ENCODE measurements around the gene LMNA.

LMNA gene

DNA sequence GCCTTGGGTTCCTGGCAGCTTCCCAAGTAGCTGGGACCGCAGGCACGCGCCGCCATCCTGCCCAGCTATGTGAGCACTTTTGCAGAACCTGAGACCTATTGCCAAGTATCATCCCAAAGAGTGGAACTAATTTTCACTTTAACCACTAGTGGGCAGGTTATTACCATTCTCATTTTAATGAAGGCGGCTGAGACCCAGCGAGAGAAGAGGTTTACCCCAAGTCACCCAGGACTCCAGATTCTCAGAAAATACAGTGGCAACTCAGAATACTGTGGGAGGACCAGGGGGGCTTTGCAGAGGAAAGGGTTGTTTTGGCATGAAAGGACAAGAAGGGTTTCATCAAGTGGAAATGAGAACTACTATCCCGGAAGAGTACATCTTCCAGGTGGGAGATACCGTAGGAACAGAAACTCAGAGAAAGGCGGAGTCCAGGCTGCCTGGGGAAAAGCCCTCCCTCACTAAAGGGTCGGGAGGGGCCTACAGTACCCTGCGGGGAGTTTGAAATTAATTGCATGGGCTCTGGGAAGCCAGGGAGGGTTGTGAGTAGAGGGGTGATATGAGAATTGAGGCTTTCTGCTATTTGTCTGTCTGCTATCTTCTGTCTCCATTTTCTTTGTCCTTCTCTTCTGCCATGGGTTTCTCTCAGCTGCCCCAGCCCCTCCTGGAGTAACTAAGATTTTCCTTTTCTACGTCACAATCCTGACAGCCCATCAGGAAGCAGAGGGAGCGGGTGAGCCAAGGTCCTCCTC lies 31.7 kb downstream of the LMNA start:
- H3K4me3 ChIP-seq (ENCODE audit: low read depth, low read length), result no peak overlapping the region; the same call in 1 of the 2 replicates
- no peak for DNase-seq (ENCODE audit: low read depth)
- TF ChIP-seq, protein P1, sequence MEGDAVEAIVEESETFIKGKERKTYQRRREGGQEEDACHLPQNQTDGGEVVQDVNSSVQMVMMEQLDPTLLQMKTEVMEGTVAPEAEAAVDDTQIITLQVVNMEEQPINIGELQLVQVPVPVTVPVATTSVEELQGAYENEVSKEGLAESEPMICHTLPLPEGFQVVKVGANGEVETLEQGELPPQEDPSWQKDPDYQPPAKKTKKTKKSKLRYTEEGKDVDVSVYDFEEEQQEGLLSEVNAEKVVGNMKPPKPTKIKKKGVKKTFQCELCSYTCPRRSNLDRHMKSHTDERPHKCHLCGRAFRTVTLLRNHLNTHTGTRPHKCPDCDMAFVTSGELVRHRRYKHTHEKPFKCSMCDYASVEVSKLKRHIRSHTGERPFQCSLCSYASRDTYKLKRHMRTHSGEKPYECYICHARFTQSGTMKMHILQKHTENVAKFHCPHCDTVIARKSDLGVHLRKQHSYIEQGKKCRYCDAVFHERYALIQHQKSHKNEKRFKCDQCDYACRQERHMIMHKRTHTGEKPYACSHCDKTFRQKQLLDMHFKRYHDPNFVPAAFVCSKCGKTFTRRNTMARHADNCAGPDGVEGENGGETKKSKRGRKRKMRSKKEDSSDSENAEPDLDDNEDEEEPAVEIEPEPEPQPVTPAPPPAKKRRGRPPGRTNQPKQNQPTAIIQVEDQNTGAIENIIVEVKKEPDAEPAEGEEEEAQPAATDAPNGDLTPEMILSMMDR (IDR thresholded peaks at IDR 0.05; ENCODE audit: low read depth, low read length, missing control alignments), result peak; percentile 72

DNA sequence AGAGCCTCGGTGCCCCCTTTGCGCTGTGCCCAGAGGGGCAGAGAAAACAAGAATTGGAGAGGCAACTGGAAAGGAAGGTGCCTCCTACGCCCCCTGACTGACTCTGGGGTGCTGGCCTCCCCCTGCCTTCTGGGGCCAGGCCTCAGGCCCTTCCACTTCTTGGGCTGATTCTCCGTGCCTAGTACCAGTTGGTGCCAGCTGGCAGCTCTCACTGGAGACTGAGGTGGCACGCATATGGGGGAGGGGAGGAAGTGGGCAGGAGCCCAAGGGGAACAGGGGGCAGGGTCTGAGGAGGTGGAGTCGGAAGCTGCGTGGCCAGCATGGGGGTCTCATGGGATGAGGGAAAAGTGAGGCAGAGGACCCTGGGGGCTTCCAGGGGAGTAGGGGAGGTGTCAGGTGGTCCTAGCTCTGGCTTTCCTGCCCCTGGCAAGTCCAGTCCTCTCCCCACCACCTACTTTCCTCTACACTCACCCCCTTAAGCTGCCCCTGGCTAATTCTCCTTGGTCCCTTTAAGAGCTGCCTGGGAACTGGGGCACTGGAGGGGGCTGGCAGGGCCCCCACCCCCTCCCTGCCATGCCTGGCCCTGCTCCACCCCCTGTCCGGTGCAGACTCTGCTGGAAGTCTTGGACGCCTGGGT lies 32.4 kb downstream of the LMNA start:
- TF ChIP-seq, protein P1 (IDR thresholded peaks at IDR 0.05; ENCODE audit: low read depth, low read length, missing control alignments), result no peak
- no peak overlapping the region for H3K4me3 ChIP-seq (ENCODE audit: low read depth, low read length)
- no peak for DNase-seq (ENCODE audit: low read depth)

DNA sequence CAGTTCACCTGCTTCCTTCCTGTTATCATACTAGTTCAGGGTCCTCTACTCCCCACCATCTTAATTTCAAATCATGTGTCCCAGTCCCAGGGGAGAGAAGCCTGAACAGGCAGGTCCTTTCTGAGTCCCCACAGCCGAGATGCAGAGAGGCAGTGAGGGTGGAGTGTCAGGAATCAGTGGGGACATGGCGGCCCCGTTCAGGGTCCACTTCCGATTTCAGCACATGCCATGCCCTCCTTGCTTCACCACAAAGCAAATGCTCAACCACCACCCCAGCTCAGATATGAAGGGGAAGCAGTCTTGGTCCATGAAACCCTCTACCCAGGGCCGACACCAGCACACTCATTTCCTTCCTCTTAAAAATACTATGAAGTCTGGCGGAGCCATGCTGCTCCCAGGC lies 33.7 kb downstream of the LMNA start:
- TF ChIP-seq, protein P1 (IDR thresholded peaks at IDR 0.05; ENCODE audit: low read depth, low read length, missing control alignments), result no peak
- no peak overlapping the region for H3K4me3 ChIP-seq (ENCODE audit: low read depth, low read length)
- DNase-seq (ENCODE audit: low read depth), result no peak

DNA sequence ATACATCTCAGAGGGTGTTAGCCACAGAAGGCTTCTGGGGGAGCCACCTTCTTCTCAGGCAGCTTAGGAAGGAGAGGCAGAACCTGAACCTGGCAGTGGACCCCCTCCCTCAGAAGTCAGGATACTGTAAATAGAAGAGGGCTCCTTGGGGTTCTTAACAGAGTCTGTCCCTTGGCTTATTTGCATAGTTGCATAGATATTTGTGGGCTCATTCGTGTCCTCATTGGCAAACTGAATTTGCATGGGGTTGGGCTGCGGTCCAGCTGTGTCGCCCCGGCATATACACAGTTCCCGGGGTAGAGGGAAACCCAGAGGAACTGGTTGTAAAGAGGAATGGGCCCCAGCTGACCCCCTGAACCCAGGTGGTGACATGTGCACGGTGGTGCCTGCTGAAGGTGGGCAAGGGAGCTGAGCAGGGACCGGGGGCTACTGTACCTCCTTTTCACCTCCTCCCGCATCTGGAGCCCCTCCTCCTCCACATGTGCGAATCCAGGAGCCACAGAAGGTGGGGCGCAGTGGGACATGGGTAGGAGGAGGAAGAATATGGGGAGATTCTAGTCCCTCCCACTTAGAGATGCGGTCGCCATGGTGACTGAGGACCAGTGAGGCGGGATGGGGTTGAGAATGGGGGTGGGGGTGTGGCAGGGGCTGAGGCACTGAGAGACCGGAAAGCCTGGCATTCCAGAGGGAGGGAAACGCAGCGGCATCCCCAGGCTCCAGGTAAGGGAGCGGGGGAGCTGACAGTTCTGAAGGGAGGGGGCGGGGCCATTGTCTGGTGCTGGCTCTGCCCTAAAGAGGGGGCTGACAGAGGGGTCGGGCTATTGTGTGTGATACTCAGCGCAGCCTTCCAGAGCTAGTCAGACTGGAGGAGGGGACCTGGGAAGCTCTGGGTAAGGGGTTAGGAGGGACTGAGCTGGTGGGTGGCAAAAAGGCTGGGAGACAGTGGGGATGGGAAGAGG lies 35.1 kb downstream of the LMNA start:
- TF ChIP-seq, protein P1 (IDR thresholded peaks at IDR 0.05; ENCODE audit: low read depth, low read length, missing control alignments), result no peak
- peak; percentile 85 for DNase-seq (ENCODE audit: low read depth)
- H3K4me3 ChIP-seq (ENCODE audit: low read depth, low read length), result peak overlapping the region; percentile 55

DNA sequence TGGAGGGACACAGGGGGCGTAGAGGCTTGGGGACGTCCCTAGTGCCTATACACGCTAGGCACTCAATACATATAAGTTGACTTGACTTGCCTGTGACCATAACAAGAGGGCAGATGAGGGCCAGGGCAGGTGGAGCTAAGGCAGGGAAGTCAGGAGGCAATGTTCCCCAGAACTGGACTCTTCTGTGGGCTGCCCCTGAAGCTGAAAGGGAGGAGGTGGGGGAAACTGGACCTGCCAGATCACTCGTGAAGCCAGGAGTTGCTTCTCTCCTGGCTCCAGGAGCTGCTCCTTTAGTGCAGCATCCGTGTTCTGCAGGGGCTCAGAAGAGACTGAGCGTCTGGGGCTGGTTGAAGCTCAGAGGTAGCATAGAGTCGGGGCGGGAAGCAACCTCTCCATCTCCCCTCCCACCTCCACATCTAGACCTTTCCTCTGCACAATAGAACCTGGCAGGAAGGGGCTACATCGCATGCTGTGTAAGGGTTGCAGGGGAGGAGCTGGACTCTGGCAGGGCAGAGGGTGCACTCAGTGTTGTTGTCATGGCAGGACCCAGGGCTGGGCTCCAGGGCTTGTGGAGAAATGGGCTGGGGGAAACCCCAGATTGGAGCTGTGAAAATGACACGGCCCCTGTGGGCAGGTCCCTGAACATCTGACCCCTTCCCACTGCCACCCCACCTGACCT lies 36.0 kb downstream of the LMNA start:
- no peak for DNase-seq (ENCODE audit: low read depth)
- peak overlapping the region; percentile 55 for H3K4me3 ChIP-seq (ENCODE audit: low read depth, low read length)
- TF ChIP-seq, protein P1 (IDR thresholded peaks at IDR 0.05; ENCODE audit: low read depth, low read length, missing control alignments), result no peak

DNA sequence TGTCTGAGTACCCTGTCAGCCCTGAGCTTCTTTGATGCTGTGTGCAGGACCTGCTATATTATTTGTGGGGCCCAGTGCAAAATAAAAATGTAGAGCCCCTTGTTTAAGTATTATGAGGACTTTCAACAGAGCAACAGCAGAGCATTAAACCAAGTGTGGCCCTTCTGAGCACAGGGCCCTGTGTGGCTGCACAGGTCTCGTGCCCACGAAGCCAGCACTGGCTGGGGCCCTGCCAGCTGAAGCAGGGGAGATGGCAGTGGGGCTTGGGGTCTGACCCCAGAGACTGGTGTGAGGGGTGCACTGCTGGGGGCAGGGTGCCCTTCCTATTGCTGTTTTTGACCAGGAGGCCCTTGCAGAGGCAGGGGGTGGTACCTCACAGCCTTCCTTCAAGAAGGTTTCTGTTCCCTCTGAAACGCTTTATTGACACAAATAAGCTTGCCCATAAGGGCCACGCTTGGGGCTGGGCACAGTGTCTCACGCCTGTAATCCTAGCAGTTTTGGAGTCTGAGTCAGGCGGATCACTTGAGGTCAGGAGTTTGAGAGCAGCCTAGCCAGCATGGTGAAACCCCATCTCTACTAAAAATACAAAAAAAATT lies 36.7 kb downstream of the LMNA start:
- no peak for DNase-seq (ENCODE audit: low read depth)
- TF ChIP-seq, protein P1 (IDR thresholded peaks at IDR 0.05; ENCODE audit: low read depth, low read length, missing control alignments), result no peak
- peak overlapping the region; percentile 55; the same call in 1 of the 2 replicates for H3K4me3 ChIP-seq (ENCODE audit: low read depth, low read length)

Measured in GM12864 (cell line).